ENCODE data around the gene OTOF.

DNA sequence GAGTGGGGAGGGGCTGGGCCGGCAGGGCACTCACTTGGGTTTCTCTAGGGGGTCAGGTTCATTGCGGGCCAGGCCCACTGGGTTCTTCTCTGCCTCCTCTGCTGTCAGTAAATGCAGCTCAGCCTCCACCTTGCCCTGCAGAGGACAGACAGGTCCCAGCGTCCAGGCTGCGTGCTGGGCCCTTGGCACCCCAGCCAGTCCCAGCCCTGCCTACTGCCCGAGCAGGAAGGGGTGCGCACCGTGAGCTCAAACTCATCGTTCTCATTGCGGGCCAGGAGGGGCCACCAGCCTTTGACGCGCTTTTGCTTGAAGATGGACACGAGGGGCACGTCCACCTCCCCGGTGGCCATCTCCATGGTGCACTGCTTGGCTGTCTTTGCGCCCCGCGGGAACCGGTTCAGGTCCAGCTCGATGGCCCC, 17.3 kb downstream of the OTOF start:
- TF ChIP-seq, protein P1, sequence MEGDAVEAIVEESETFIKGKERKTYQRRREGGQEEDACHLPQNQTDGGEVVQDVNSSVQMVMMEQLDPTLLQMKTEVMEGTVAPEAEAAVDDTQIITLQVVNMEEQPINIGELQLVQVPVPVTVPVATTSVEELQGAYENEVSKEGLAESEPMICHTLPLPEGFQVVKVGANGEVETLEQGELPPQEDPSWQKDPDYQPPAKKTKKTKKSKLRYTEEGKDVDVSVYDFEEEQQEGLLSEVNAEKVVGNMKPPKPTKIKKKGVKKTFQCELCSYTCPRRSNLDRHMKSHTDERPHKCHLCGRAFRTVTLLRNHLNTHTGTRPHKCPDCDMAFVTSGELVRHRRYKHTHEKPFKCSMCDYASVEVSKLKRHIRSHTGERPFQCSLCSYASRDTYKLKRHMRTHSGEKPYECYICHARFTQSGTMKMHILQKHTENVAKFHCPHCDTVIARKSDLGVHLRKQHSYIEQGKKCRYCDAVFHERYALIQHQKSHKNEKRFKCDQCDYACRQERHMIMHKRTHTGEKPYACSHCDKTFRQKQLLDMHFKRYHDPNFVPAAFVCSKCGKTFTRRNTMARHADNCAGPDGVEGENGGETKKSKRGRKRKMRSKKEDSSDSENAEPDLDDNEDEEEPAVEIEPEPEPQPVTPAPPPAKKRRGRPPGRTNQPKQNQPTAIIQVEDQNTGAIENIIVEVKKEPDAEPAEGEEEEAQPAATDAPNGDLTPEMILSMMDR (IDR thresholded peaks at IDR 0.05; ENCODE audit: low read length): no peak
- TF ChIP-seq EZH2phosphoT487 (IDR thresholded peaks at IDR 0.05; ENCODE audit: low read length) (no peak), EZH2 (optimal IDR thresholded peaks at IDR 0.05; ENCODE audit: low read depth, low read length) (no peak)

Data from MM.1S (cell line).